ENCODE measurements around the gene VWA5B1.
A peak's percentile ranks its signal among the peaks of the same experiment; 100 is the strongest.
"Not testable (repeated sequence)": the region's sequence is repeated elsewhere in the genome, so short reads cannot be mapped to it uniquely, and the experiment has no call there.

VWA5B1 gene

GRCh38 chr1:20266141-20266540, 24.5 kb upstream of the VWA5B1 start:
- no peaks in the 10 kb centered on the region for H3K79me2 ChIP-seq (ENCODE audit: control insufficient read depth, insufficient read depth, low read length)
- no peak overlapping the region for H3K9ac ChIP-seq (ENCODE audit: low read length)
- no CpG with 5 or more reads among the region's 8 CpGs for WGBS (ENCODE audit: extremely low coverage, insufficient coverage, low lambda C conversion rate)

GRCh38 chr1:20266642-20267041, 24.0 kb upstream of the VWA5B1 start:
- Histone ChIP-seq H3K4ac (ENCODE audit: low read depth, low read length) (no peak overlapping the region), H4K8ac (ENCODE audit: low read depth, low read length) (no peak overlapping the region)
- peak; percentile 25 for DNase-seq

More at GRCh38 chr1:20266141-20266540, 24.5 kb upstream of the VWA5B1 start:
- Histone ChIP-seq H2BK15ac (replicated peaks; ENCODE audit: low read depth) (no peak overlapping the region), H3K56ac (ENCODE audit: low read length) (no peak overlapping the region), H3K4me3 (ENCODE audit: low read length) (no peak overlapping the region), H3K23ac (ENCODE audit: low read length) (no peak overlapping the region), H3K4me2 (ENCODE audit: low read length) (no peak overlapping the region), H3K27ac (ENCODE audit: low read depth, low read length) (no peak overlapping the region), H3K4me1 (ENCODE audit: control insufficient read depth, low read depth, low read length) (no peaks in the 10 kb centered on the region), H3K36me3 (ENCODE audit: control insufficient read depth, insufficient read depth, low read length) (no peaks in the 10 kb centered on the region), H3K79me1 (ENCODE audit: low read length) (no peaks in the 10 kb centered on the region), H2BK120ac (ENCODE audit: low read depth, low read length) (no peak overlapping the region), H3K4ac (ENCODE audit: low read depth, low read length) (no peak overlapping the region), H3K27me3 (ENCODE audit: insufficient read depth, low read length, poor library complexity) (no peaks in the 10 kb centered on the region), H4K8ac (ENCODE audit: low read depth, low read length) (no peak overlapping the region), H4K5ac (ENCODE audit: low read length) (no peak overlapping the region), H2BK5ac (ENCODE audit: low read length) (no peak overlapping the region), H3K18ac (ENCODE audit: low read length) (no peak overlapping the region), H2AK5ac (ENCODE audit: low read length) (no peak overlapping the region)
- DNase-seq, result no peak

GRCh38 chr1:20271498-20272400, 18.9 kb upstream of the VWA5B1 start:
- H3K36me3 ChIP-seq (ENCODE audit: control insufficient read depth, insufficient read depth, low read length), result no peaks in the 10 kb centered on the region
- no peaks in the 10 kb centered on the region for H3K79me2 ChIP-seq (ENCODE audit: control insufficient read depth, insufficient read depth, low read length)
- peak; percentile 43 for DNase-seq
- no peak overlapping the region for H3K27ac ChIP-seq (ENCODE audit: low read depth, low read length)
- H2BK120ac ChIP-seq (ENCODE audit: low read depth, low read length), result no peak overlapping the region
- no peak overlapping the region for H2BK5ac ChIP-seq (ENCODE audit: low read length)
- no peaks in the 10 kb centered on the region for H3K27me3 ChIP-seq (ENCODE audit: insufficient read depth, low read length, poor library complexity)
- WGBS (ENCODE audit: extremely low coverage, insufficient coverage, low lambda C conversion rate), result no CpG with 5 or more reads among the region's 11 CpGs
- H4K8ac ChIP-seq (ENCODE audit: low read depth, low read length), result no peak overlapping the region
- no peaks in the 10 kb centered on the region for H3K4me1 ChIP-seq (ENCODE audit: control insufficient read depth, low read depth, low read length)
- no peak overlapping the region for H3K18ac ChIP-seq (ENCODE audit: low read length)
- H4K5ac ChIP-seq (ENCODE audit: low read length), result no peak overlapping the region
- no peak overlapping the region for H3K56ac ChIP-seq (ENCODE audit: low read length)
- H2BK15ac ChIP-seq (replicated peaks; ENCODE audit: low read depth), result no peak overlapping the region
- no peak overlapping the region for H3K4ac ChIP-seq (ENCODE audit: low read depth, low read length)
- no peak overlapping the region for H3K23ac ChIP-seq (ENCODE audit: low read length)
- no peak overlapping the region for H3K4me2 ChIP-seq (ENCODE audit: low read length)
- H3K4me3 ChIP-seq (ENCODE audit: low read length), result no peak overlapping the region
- no peak overlapping the region for H3K9ac ChIP-seq (ENCODE audit: low read length)
- no peaks in the 10 kb centered on the region for H3K79me1 ChIP-seq (ENCODE audit: low read length)
- H2AK5ac ChIP-seq (ENCODE audit: low read length), result no peak overlapping the region

More at GRCh38 chr1:20266642-20267041, 24.0 kb upstream of the VWA5B1 start:
- H2BK15ac ChIP-seq (replicated peaks; ENCODE audit: low read depth), result no peak overlapping the region
- no peaks in the 10 kb centered on the region for H3K79me1 ChIP-seq (ENCODE audit: low read length)
- no peaks in the 10 kb centered on the region for H3K27me3 ChIP-seq (ENCODE audit: insufficient read depth, low read length, poor library complexity)
- no peak overlapping the region for H2BK120ac ChIP-seq (ENCODE audit: low read depth, low read length)
- WGBS (ENCODE audit: extremely low coverage, insufficient coverage, low lambda C conversion rate), result no CpG with 5 or more reads among the region's 6 CpGs
- H3K36me3 ChIP-seq (ENCODE audit: control insufficient read depth, insufficient read depth, low read length), result no peaks in the 10 kb centered on the region
- no peak overlapping the region for H3K9ac ChIP-seq (ENCODE audit: low read length)
- H3K4me2 ChIP-seq (ENCODE audit: low read length), result no peak overlapping the region
- H3K18ac ChIP-seq (ENCODE audit: low read length), result no peak overlapping the region
- H3K79me2 ChIP-seq (ENCODE audit: control insufficient read depth, insufficient read depth, low read length), result no peaks in the 10 kb centered on the region
- H3K4me1 ChIP-seq (ENCODE audit: control insufficient read depth, low read depth, low read length), result no peaks in the 10 kb centered on the region
- no peak overlapping the region for H2BK5ac ChIP-seq (ENCODE audit: low read length)
- H3K23ac ChIP-seq (ENCODE audit: low read length), result no peak overlapping the region
- H2AK5ac ChIP-seq (ENCODE audit: low read length), result no peak overlapping the region
- no peak overlapping the region for H4K5ac ChIP-seq (ENCODE audit: low read length)
- H3K27ac ChIP-seq (ENCODE audit: low read depth, low read length), result no peak overlapping the region
- H3K4me3 ChIP-seq (ENCODE audit: low read length), result no peak overlapping the region
- H3K56ac ChIP-seq (ENCODE audit: low read length), result no peak overlapping the region

GRCh38 chr1:20273716-20274115, 17.0 kb upstream of the VWA5B1 start:
- not testable (repeated sequence) for H3K79me2 ChIP-seq (ENCODE audit: control insufficient read depth, insufficient read depth, low read length); H3K27me3 ChIP-seq (ENCODE audit: insufficient read depth, low read length, poor library complexity); H2BK120ac ChIP-seq (ENCODE audit: low read depth, low read length); H3K23ac ChIP-seq (ENCODE audit: low read length); H4K5ac ChIP-seq (ENCODE audit: low read length); H2BK15ac ChIP-seq (replicated peaks; ENCODE audit: low read depth); H3K56ac ChIP-seq (ENCODE audit: low read length); H2BK5ac ChIP-seq (ENCODE audit: low read length); H3K79me1 ChIP-seq (ENCODE audit: low read length); H4K8ac ChIP-seq (ENCODE audit: low read depth, low read length); H3K18ac ChIP-seq (ENCODE audit: low read length); H2AK5ac ChIP-seq (ENCODE audit: low read length); H3K4me1 ChIP-seq (ENCODE audit: control insufficient read depth, low read depth, low read length); H3K4me2 ChIP-seq (ENCODE audit: low read length); H3K4ac ChIP-seq (ENCODE audit: low read depth, low read length); DNase-seq; H3K27ac ChIP-seq (ENCODE audit: low read depth, low read length); H3K9ac ChIP-seq (ENCODE audit: low read length); H3K4me3 ChIP-seq (ENCODE audit: low read length); H3K36me3 ChIP-seq (ENCODE audit: control insufficient read depth, insufficient read depth, low read length)

GRCh38 chr1:20275319-20275925, 15.3 kb upstream of the VWA5B1 start:
- Histone ChIP-seq H3K4me1 (ENCODE audit: control insufficient read depth, low read depth, low read length) (peaks cover 11% of the 10 kb centered on the region), H3K27ac (ENCODE audit: low read depth, low read length) (no peak overlapping the region), H3K9ac (ENCODE audit: low read length) (no peak overlapping the region), H3K79me1 (ENCODE audit: low read length) (no peaks in the 10 kb centered on the region), H2BK5ac (ENCODE audit: low read length) (no peak overlapping the region), H3K23ac (ENCODE audit: low read length) (no peak overlapping the region), H2BK120ac (ENCODE audit: low read depth, low read length) (no peak overlapping the region), H3K27me3 (ENCODE audit: insufficient read depth, low read length, poor library complexity) (no peaks in the 10 kb centered on the region), H2AK5ac (ENCODE audit: low read length) (no peak overlapping the region), H3K56ac (ENCODE audit: low read length) (no peak overlapping the region), H3K18ac (ENCODE audit: low read length) (no peak overlapping the region), H3K4ac (ENCODE audit: low read depth, low read length) (no peak overlapping the region), H3K79me2 (ENCODE audit: control insufficient read depth, insufficient read depth, low read length) (no peaks in the 10 kb centered on the region), H3K4me2 (ENCODE audit: low read length) (no peak overlapping the region), H4K5ac (ENCODE audit: low read length) (no peak overlapping the region), H3K36me3 (ENCODE audit: control insufficient read depth, insufficient read depth, low read length) (no peaks in the 10 kb centered on the region), H4K8ac (ENCODE audit: low read depth, low read length) (no peak overlapping the region), H2BK15ac (replicated peaks; ENCODE audit: low read depth) (no peak overlapping the region), H3K4me3 (ENCODE audit: low read length) (no peak overlapping the region)
- DNase-seq, result no peak
- whole genome bisulfite sequencing (ENCODE audit: extremely low coverage, insufficient coverage, low lambda C conversion rate), result no CpG with 5 or more reads among the region's 7 CpGs
